ENCODE measurements around the gene TMEM247.

GRCh38 chr2:46488389-46488788 is 9.0 kb downstream of the TMEM247 start:
- TF ChIP-seq POU6F1 (CRISPR knock-in tag; IDR thresholded peaks at IDR 0.05; ENCODE audit: borderline replicate concordance, low read depth) (no peak), ZFP3 (CRISPR knock-in tag; IDR thresholded peaks at IDR 0.05) (no peak), ZNF8 (CRISPR knock-in tag; IDR thresholded peaks at IDR 0.05) (no peak)
